HCT116 (cell line): Measurements from ENCODE around the gene RGS6.

ENCODE experiments used
- ATF3 ChIP-seq: IDR thresholded peaks from 2 replicates; pipeline ENCODE4 v1.6.1; 2012
- CEBPB ChIP-seq: IDR thresholded peaks from 2 replicates; pipeline ENCODE4 v1.6.1; 2012; ENCODE audit warnings: low read depth
- CTCF ChIP-seq, 3 experiments: fragments of 200-600 bp in 1 of 3; sonication (generic) in 1 of 3; IDR thresholded peaks in 2 of 3; conservative IDR thresholded peaks in 1 of 3; 2 replicates each; pipeline ENCODE4 v1.5.1; 2012 to 2017; ENCODE audit warnings: low read depth in 2 of 3, low read length in 2 of 3, antibody characterized with exemption in 1 of 3, borderline replicate concordance in 1 of 3, control low read depth in 1 of 3, mild to moderate bottlenecking in 1 of 3, mixed read lengths in 1 of 3, mixed run types in 1 of 3, moderate library complexity in 1 of 3; ENCODE audit not compliant: insufficient read depth in 1 of 3
- EGR1 ChIP-seq: IDR thresholded peaks from 2 replicates; pipeline ENCODE4 v1.6.1; 2012; ENCODE audit warnings: low read depth
- ELF1 ChIP-seq: IDR thresholded peaks from 2 replicates; pipeline ENCODE4 v1.6.1; 2012; ENCODE audit warnings: low read depth, borderline replicate concordance
- EZH2 ChIP-seq: fragments of 200-600 bp; sonication (generic); IDR thresholded peaks from 2 replicates; pipeline ENCODE4 v1.6.1; 2017; ENCODE audit warnings: antibody characterized with exemption, mixed run types
- JUND ChIP-seq: IDR thresholded peaks from 2 replicates; pipeline ENCODE4 v1.6.1; 2012
- POLR2A ChIP-seq: IDR thresholded peaks from 2 replicates; pipeline ENCODE4 v1.7.0; 2011; ENCODE audit warnings: borderline replicate concordance; ENCODE audit not compliant: insufficient read depth, insufficient read length; ENCODE audit errors: extremely low read depth
- POLR2AphosphoS5 ChIP-seq: IDR thresholded peaks from 2 replicates; pipeline ENCODE4 v1.6.1; 2011; ENCODE audit warnings: mild to moderate bottlenecking, low read depth, low read length, moderate library complexity
- SIN3A ChIP-seq: IDR thresholded peaks from 2 replicates; pipeline ENCODE4 v1.6.1; 2012; ENCODE audit warnings: low read depth
- SP1 ChIP-seq: IDR thresholded peaks from 2 replicates; pipeline ENCODE4 v1.6.1; 2012; ENCODE audit warnings: low read depth

- TF ChIP-seq POLR2AphosphoS5 (no peak), POLR2A (no peak), SP1 (no peak), CEBPB (no peak), EZH2 (no peak), CTCF (IDR thresholded peaks at IDR 0.05 in 2 of 3, conservative IDR thresholded peaks at IDR 0.05 in 1 of 3; ENCODE audit: borderline replicate concordance in 1 of 3, insufficient read depth in 1 of 3, low read depth in 2 of 3, low read length in 2 of 3) (no peak), ATF3 (no peak), SIN3A (no peak), JUND (no peak), EGR1 (no peak), ELF1 (no peak)
These were observed 502.6 kb downstream of the RGS6 start for GRCh38 chr14:72434856-72435255.
